Muscle of arm (tissue), 12 donors: ENCODE data around the gene FN3KRP. TPM values are rescaled to one million over a fixed set of nuclear protein-coding genes. Genes with fewer than 3 reads are reported as not detected.
A peak's percentile ranks its signal among the peaks of the same experiment; 100 is the strongest.

Experiments
- DNase-seq: peaks from one replicate; pipeline ENCODE4 v3.0.0-alpha.2; 2013
- polyA plus RNA-seq, 12 donors: library from polyadenylated mRNA; unstranded; fragments of 120-200 nt; gene quantifications; one replicate each; pipeline ENCODE4 v1.2.1, GENCODE V29; 2013; ENCODE audit not compliant: insufficient read length in 12 of 12

Gene FN3KRP
- polyA plus RNA-seq, 12 donors: 19.6 to 38.5 (median 32.7) TPM; not detected in 1

- DNase-seq: peak; percentile 53
These were observed 58.7 kb downstream of the FN3KRP start for GRCh38 chr17:82775001-82775823.

- no peak for DNase-seq
These were observed 59.9 kb downstream of the FN3KRP start for GRCh38 chr17:82776454-82776853.

Other genes with a start within 250 kb of the FN3KRP start
- gene FOXK2, start 197.0 kb upstream of the FN3KRP start, polyA plus RNA-seq: 10 to 100 TPM in 11 of 12 donors, not detected in 1; 33.6 to 62.0 (median 41.4) TPM
- gene WDR45B, start 68.3 kb upstream of the FN3KRP start, polyA plus RNA-seq: 10 to 100 TPM in 11 of 12 donors, not detected in 1; 51.4 to 91.2 (median 58.0) TPM
- 10 to 100 TPM in 11 of 12 donors, not detected in 1; 31.8 to 75.0 (median 41.8) TPM for gene RAB40B, start 18.0 kb upstream of the FN3KRP start, polyA plus RNA-seq
- 10 to 100 TPM in 10 of 12 donors, 1 to 10 TPM in 1, not detected in 1; 9.9 to 22.2 (median 15.5) TPM for gene FN3K, start 18.9 kb downstream of the FN3KRP start, polyA plus RNA-seq
- gene TBCD, start 35.4 kb downstream of the FN3KRP start, polyA plus RNA-seq: 10 to 100 TPM in 11 of 12 donors, not detected in 1; 47.5 to 79.6 (median 55.9) TPM
- gene ZNF750, start 123.3 kb downstream of the FN3KRP start, polyA plus RNA-seq: 10 to 100 TPM in 2 of 12 donors, 1 to 10 TPM in 1, under 1 TPM in 7, not detected in 2; 0.10 to 38.6 (median 0.24) TPM